DOHH2 (cell line): ENCODE data around the gene CWH43.

ENCODE experiments used
- H3F3A ChIP-seq: fragments of 200-600 bp; sonication (generic), shearing (Covaris generic); 2 replicates; pipeline ENCODE4 v1.6.0; 2016; ENCODE audit warnings: antibody characterized with exemption, mild to moderate bottlenecking; ENCODE audit not compliant: control insufficient read depth, insufficient read depth
- H3K27ac ChIP-seq: fragments of 200-600 bp; sonication (generic); 2 replicates; pipeline ENCODE4 v1.5.1; 2014; ENCODE audit warnings: low read depth, mild to moderate bottlenecking, low read length, moderate library complexity
- H3K27me3 ChIP-seq: fragments of 200-600 bp; sonication (generic); 2 replicates; pipeline ENCODE4 v1.6.1; 2014; ENCODE audit warnings: mild to moderate bottlenecking, low read length, mixed read lengths; ENCODE audit not compliant: control insufficient read depth
- H3K36me3 ChIP-seq: fragments of 200-600 bp; sonication (generic); 2 replicates; pipeline ENCODE4 v1.6.1; 2014; ENCODE audit warnings: mild to moderate bottlenecking, low read length, moderate library complexity, mixed read lengths; ENCODE audit not compliant: control insufficient read depth
- H3K4me1 ChIP-seq: fragments of 200-600 bp; sonication (generic); 2 replicates; pipeline ENCODE4 v1.6.1; 2014; ENCODE audit warnings: mild to moderate bottlenecking, low read length, mixed read lengths; ENCODE audit not compliant: control insufficient read depth
- H3K4me2 ChIP-seq: fragments of 200-600 bp; sonication (generic); 2 replicates; pipeline ENCODE4 v1.6.0; 2014; ENCODE audit warnings: mild to moderate bottlenecking, low read length, moderate library complexity
- H3K4me3 ChIP-seq: fragments of 200-600 bp; sonication (generic); 2 replicates; pipeline ENCODE4 v1.5.1; 2014; ENCODE audit warnings: mild to moderate bottlenecking, low read length, mixed read lengths
- H3K79me2 ChIP-seq: fragments of 200-600 bp; sonication (generic); 2 replicates; pipeline ENCODE4 v1.6.1; 2014; ENCODE audit warnings: mild to moderate bottlenecking, low read length, mixed read lengths; ENCODE audit not compliant: control insufficient read depth
- H3K9me2 ChIP-seq: fragments of 200-600 bp; sonication (generic); replicated peaks from 2 replicates; pipeline ENCODE4 v1.6.1; 2014; ENCODE audit warnings: mild to moderate bottlenecking, low read length, mixed read lengths; ENCODE audit not compliant: control insufficient read depth
- H3K9me3 ChIP-seq: fragments of 200-600 bp; sonication (generic); 2 replicates; pipeline ENCODE4 v1.6.1; 2014; ENCODE audit warnings: antibody characterized with exemption, low read length, mixed read lengths; ENCODE audit not compliant: control insufficient read depth, insufficient read depth
- H4K20me1 ChIP-seq: fragments of 200-600 bp; sonication (generic); 2 replicates; pipeline ENCODE4 v1.6.0; 2014; ENCODE audit warnings: low read depth, mild to moderate bottlenecking, antibody characterized with exemption, low read length, moderate library complexity; ENCODE audit not compliant: control insufficient read depth, insufficient read depth
- EZH2phosphoT487 ChIP-seq: fragments of 200-600 bp; sonication (generic); IDR thresholded peaks from 2 replicates; pipeline ENCODE4 v1.6.1; 2017; ENCODE audit warnings: borderline replicate concordance, mild to moderate bottlenecking, antibody characterized with exemption, low read length, moderate library complexity, mixed read lengths
- TF ChIP-seq, protein P1 (sequence below): fragments of 200-600 bp; sonication (generic); IDR thresholded peaks from one replicate; pipeline ENCODE4 v1.5.1; 2014; ENCODE audit warnings: antibody characterized with exemption, mild to moderate bottlenecking, low read depth, low read length; ENCODE audit not compliant: poor library complexity, severe bottlenecking

Gene CWH43

DNA sequence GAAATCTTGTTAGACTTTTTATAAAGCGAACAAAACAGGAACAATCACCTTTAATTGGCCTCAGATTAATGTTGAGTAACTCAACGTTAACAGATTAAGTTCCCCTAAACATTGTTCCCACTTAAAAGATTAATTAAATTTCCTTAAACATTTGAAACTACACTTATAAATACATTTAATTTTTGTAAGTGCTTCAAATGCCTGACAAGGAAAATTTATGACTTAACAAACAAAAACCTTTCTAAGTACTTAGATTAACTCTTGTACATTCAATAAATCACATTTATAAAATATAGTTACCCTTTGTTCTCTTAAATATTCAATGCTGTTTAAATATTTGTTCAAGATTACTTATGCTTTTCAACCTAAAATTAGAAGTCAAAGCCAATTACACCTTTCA, 40.1 kb upstream of the CWH43 start:
- H3K9me2 ChIP-seq: no peaks in the 10 kb centered on the region
- no peaks in the 10 kb centered on the region for H3K36me3 ChIP-seq
- H3K4me2 ChIP-seq: no peak overlapping the region
- no peaks in the 10 kb centered on the region for H3K4me1 ChIP-seq
- H3K27me3 ChIP-seq: peaks cover under 1% of the 10 kb centered on the region; the same call in 1 of the 2 replicates
- H4K20me1 ChIP-seq: no peaks in the 10 kb centered on the region
- H3K4me3 ChIP-seq: no peak overlapping the region
- H3K27ac ChIP-seq: no peak overlapping the region
- H3K9me3 ChIP-seq: no peaks in the 10 kb centered on the region
- TF ChIP-seq, protein P1, sequence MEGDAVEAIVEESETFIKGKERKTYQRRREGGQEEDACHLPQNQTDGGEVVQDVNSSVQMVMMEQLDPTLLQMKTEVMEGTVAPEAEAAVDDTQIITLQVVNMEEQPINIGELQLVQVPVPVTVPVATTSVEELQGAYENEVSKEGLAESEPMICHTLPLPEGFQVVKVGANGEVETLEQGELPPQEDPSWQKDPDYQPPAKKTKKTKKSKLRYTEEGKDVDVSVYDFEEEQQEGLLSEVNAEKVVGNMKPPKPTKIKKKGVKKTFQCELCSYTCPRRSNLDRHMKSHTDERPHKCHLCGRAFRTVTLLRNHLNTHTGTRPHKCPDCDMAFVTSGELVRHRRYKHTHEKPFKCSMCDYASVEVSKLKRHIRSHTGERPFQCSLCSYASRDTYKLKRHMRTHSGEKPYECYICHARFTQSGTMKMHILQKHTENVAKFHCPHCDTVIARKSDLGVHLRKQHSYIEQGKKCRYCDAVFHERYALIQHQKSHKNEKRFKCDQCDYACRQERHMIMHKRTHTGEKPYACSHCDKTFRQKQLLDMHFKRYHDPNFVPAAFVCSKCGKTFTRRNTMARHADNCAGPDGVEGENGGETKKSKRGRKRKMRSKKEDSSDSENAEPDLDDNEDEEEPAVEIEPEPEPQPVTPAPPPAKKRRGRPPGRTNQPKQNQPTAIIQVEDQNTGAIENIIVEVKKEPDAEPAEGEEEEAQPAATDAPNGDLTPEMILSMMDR: no peak
- TF ChIP-seq EZH2phosphoT487: no peak
- no peaks in the 10 kb centered on the region for H3F3A ChIP-seq
- no peaks in the 10 kb centered on the region for H3K79me2 ChIP-seq

DNA sequence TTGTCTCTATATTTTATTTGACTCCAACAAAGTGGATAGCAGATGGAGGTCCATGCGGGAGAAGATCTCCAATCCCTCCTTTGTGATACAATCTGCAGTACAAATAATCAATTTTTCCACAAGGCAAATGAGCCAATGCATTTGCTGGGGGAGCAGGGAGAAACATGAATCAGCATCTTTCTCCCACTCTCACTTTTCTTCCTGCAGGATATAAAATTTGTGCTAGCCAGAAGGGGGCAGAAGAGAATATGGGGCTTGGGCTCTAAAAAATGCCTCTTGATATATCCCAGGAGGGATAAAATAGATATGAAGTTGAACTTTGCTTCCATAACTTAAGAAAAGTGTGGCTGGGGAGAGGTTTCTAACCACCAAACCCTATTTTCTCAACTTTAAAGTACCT, 38.3 kb upstream of the CWH43 start:
- no peaks in the 10 kb centered on the region for H3K9me2 ChIP-seq
- no peaks in the 10 kb centered on the region for H3K79me2 ChIP-seq
- TF ChIP-seq, protein P1: no peak
- no peak for TF ChIP-seq EZH2phosphoT487
- no peak overlapping the region for H3K4me3 ChIP-seq
- H3K36me3 ChIP-seq: no peaks in the 10 kb centered on the region
- H3F3A ChIP-seq: no peaks in the 10 kb centered on the region
- no peaks in the 10 kb centered on the region for H3K9me3 ChIP-seq
- H3K27ac ChIP-seq: no peak overlapping the region
- H3K27me3 ChIP-seq: no peaks in the 10 kb centered on the region
- no peaks in the 10 kb centered on the region for H3K4me1 ChIP-seq
- no peaks in the 10 kb centered on the region for H4K20me1 ChIP-seq
- no peak overlapping the region for H3K4me2 ChIP-seq

DNA sequence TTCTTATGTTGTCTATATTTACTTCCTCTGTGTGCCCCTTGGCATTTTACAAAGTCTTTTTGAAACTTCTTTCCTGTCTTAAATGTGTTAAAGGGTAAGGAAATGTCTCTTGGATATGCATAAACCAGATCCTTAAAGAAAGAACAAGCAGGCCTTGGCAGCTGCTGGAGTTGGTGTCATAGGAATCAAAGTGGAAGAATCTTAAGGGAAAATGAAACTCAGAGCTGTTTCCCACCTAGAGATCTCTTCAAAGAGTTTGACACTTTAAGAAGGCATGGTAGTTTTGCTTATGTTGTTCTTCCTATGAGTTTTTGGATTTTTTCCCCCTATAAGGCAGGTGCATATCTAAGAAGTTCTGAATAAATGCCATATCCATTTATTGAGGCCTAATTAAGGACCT, 37.0 kb upstream of the CWH43 start:
- Histone ChIP-seq H3K4me1 (no peaks in the 10 kb centered on the region), H3K27ac (no peak overlapping the region), H3K27me3 (no peaks in the 10 kb centered on the region), H3K9me2 (no peaks in the 10 kb centered on the region), H3K79me2 (no peaks in the 10 kb centered on the region), H3F3A (no peaks in the 10 kb centered on the region), H3K36me3 (no peaks in the 10 kb centered on the region), H4K20me1 (no peaks in the 10 kb centered on the region), H3K9me3 (no peaks in the 10 kb centered on the region), H3K4me2 (no peak overlapping the region), H3K4me3 (no peak overlapping the region)
- TF ChIP-seq, protein P1: no peak
- TF ChIP-seq EZH2phosphoT487: no peak

DNA sequence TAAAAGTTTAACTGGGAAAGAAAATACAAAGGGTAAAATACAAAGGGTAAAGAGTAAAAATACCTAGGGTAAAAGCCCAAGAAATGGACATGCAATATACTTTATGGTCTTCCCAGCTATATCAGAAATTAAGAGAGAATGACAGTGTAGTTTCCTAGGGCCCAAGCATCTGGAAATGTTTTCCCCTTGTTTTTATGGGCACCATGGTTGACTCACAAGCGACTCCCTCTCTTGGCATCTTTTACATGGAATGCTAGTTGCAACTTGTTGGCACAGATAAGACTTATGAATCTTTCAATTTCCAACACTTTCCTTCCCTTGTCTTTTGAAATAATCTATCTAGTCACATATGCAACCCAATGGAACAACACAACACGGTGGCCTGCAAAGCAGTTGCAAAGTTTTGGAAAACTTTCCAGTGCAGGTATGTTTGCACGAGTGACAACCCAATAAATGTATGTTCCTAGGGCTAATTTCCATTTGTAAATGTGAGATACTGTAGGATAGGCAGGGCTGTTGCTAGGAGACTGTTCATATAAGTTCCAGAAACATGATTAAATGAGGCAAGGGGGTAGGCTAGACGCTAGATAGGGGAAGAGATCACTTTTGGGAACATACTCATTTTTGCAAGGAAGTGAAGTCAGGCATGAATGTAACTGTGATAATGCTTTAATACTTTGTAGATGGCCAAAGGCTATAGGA, 36.4 kb upstream of the CWH43 start:
- Histone ChIP-seq H4K20me1 (no peaks in the 10 kb centered on the region), H3K4me1 (no peaks in the 10 kb centered on the region), H3K9me3 (no peaks in the 10 kb centered on the region), H3K27me3 (no peaks in the 10 kb centered on the region), H3K4me3 (no peak overlapping the region), H3K4me2 (no peak overlapping the region), H3F3A (no peaks in the 10 kb centered on the region), H3K36me3 (no peaks in the 10 kb centered on the region), H3K27ac (no peak overlapping the region), H3K9me2 (no peaks in the 10 kb centered on the region), H3K79me2 (no peaks in the 10 kb centered on the region)
- TF ChIP-seq, protein P1: no peak
- no peak for TF ChIP-seq EZH2phosphoT487
